Small intestine (tissue), 16 donors: ENCODE results near the gene RBM24. TPM values are rescaled to one million over a fixed set of nuclear protein-coding genes. Genes with fewer than 3 reads are reported as not detected.

Experiments
- DNase-seq, 2 donors: peaks; one replicate each; pipeline versions ENCODE4 v3.0.0 to v3.0.0-alpha.2; 2013
- FAIRE-seq: peaks from 2 replicates; lab custom pipeline; 2012; peaks lifted over from hg19 to GRCh38; lab: Jason Lieb, UNC
- H3K27ac ChIP-seq, 3 donors: one replicate each; pipeline ENCODE4 v1.5.1; 2013; ENCODE audit warnings: low read length in 2 of 3, mild to moderate bottlenecking in 2 of 3, control low read depth in 1 of 3, inconsistent platforms in 1 of 3, low read depth in 1 of 3, moderate library complexity in 1 of 3
- H3K27me3 ChIP-seq, 3 donors: one replicate each; pipeline ENCODE4 v1.6.1; 2013; ENCODE audit warnings: low read length in 3 of 3, inconsistent platforms in 1 of 3; ENCODE audit not compliant: control insufficient read depth in 3 of 3, insufficient read depth in 3 of 3
- H3K36me3 ChIP-seq, 3 donors: one replicate each; pipeline ENCODE4 v1.6.1; 2013; ENCODE audit warnings: low read length in 3 of 3, inconsistent platforms in 1 of 3, low read depth in 1 of 3, mild to moderate bottlenecking in 1 of 3, moderate library complexity in 1 of 3; ENCODE audit not compliant: control insufficient read depth in 3 of 3, insufficient read depth in 2 of 3
- H3K4me1 ChIP-seq, 3 donors: one replicate each; pipeline ENCODE4 v1.6.1; 2013; ENCODE audit warnings: low read length in 2 of 3, inconsistent platforms in 1 of 3, low read depth in 1 of 3, mild to moderate bottlenecking in 1 of 3, moderate library complexity in 1 of 3; ENCODE audit not compliant: control insufficient read depth in 3 of 3, insufficient read depth in 2 of 3
- H3K4me3 ChIP-seq, 3 donors: one replicate each; pipeline ENCODE4 v1.5.1; 2013; ENCODE audit warnings: low read length in 3 of 3, control low read depth in 1 of 3, inconsistent platforms in 1 of 3, low read depth in 1 of 3, mild to moderate bottlenecking in 1 of 3, moderate library complexity in 1 of 3
- H3K9me3 ChIP-seq, 2 donors: one replicate each; pipeline ENCODE4 v1.6.1; 2013; ENCODE audit warnings: low read depth in 1 of 2, low read length in 1 of 2; ENCODE audit not compliant: control insufficient read depth in 2 of 2, insufficient read depth in 1 of 2
- WGBS, 3 donors: extraction: QIAGEN DNeasy Blood & Tissue Kit; methylation state at CpG; one replicate each; pipeline ENCODE4 v1.1.7; 2013; 5-methylcytosine and 5-hydroxymethylcytosine counted together
- long read RNA-seq, 10 donors: transcript quantifications; one replicate each; lab custom pipeline, GENCODE V29; 2026
- polyA plus RNA-seq, 4 donors: library from polyadenylated mRNA; stranded (reverse) in 3 of 4; unstranded in 1 of 4; fragments of 200-250 nt in 3 of 4; fragments of 120-200 nt in 1 of 4; gene quantifications; one replicate each; pipeline versions ENCODE4 v1.2.1 to v1.2.3, GENCODE V29; 2013
- donor health status: healthy with polysubstance abuse.
- donor health status: control.
- donor health status: control.
- donor health status: Bipolar disorder and iron deficiency.
- donor health status: healthy.

Gene RBM24
- 1 to 10 TPM in 2 of 4 donors, under 1 TPM in 2; 0.67 to 2.1 (median 1.2) TPM for polyA plus RNA-seq
- long read RNA-seq, donor 1 = 0 reads
- long read RNA-seq, donor 2 = 0 reads
- long read RNA-seq, donor 3 = 0 reads
- long read RNA-seq, donor 4 = 0 reads
- long read RNA-seq, donor 5, partial matches to known transcripts = 0 of 2 reads
- long read RNA-seq, donor 5, other reads (novel, unspliced or antisense) = 0 of 2 reads
- long read RNA-seq, donor 6, partial matches to known transcripts = 0 of 1 reads
- long read RNA-seq, donor 6, other reads (novel, unspliced or antisense) = 0 of 1 reads
- long read RNA-seq, donor 7, transcript RBM24-201 (3 exons, 2,394 nt) = minor isoform, 5 of 192 reads
- long read RNA-seq, donor 7, transcript RBM24-202 (4 exons, 2,703 nt) = major isoform, 62 of 192 reads
- long read RNA-seq, donor 7, transcript RBM24-208 (2 exons, 1,222 nt) = minor isoform, 20 of 192 reads
- long read RNA-seq, donor 7, transcript RBM24-207 (5 exons, 1,544 nt) = minor isoform, 52 of 192 reads
- long read RNA-seq, donor 7, partial matches to known transcripts = 27 of 192 reads
- long read RNA-seq, donor 7, other reads (novel, unspliced or antisense) = 22 of 192 reads
- long read RNA-seq, donor 8, partial matches to known transcripts = 0 of 5 reads
- long read RNA-seq, donor 8, other reads (novel, unspliced or antisense) = 0 of 5 reads
- long read RNA-seq, donor 9 = 0 reads
- long read RNA-seq, donor 10, partial matches to known transcripts = 0 of 2 reads
- long read RNA-seq, donor 10, other reads (novel, unspliced or antisense) = 0 of 2 reads

DNA sequence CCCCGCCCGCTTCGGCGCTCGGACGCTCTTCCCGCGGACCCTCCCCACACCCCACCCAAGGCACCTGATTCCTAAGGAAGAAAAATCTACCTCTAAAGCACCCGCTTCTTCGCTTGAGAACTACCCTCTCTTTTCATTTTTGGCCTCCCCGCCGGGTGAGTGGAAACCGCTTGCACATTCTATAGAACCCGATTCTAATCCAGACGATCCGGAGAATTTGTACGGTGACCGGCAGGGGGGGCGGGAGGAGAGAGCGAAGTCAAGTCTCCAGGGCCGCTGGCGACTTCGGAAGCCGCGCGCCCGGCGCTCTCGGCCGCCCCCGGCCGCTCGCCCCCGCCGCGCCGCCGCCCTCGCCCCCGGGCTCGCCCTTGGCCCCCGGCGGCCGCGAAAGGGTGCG lies at the start of gene RBM24:
Gene RBM24, plus strand, starts transcription at position 262 of the 397 bp plus-strand sequence. CDS start 221 bp downstream, outside the sequence.
- DNase-seq (peak; percentile 55 to 56), FAIRE-seq (no peak)
- H3K4me1 ChIP-seq = peaks cover 0 to 3% (median 0%) of the 10 kb centered on the region in 3 donors
- H3K36me3 ChIP-seq = no peaks in the 10 kb centered on the region
- peaks cover 0 to 46% (median 3%) of the 10 kb centered on the region in 3 donors for H3K27me3 ChIP-seq
- 1 to 3% (median 2%) methylated on average over 14 to 46 of the region's 46 CpGs for WGBS, 3 donors
- H3K4me3 ChIP-seq = peak within 1 kb of the TSS; percentile 37 to 60 (median 58)
- H3K27ac ChIP-seq = peak within 1 kb of the TSS in 1 of 3 donors; percentile 63
- H3K9me3 ChIP-seq = no peaks in the 10 kb centered on the region

DNA sequence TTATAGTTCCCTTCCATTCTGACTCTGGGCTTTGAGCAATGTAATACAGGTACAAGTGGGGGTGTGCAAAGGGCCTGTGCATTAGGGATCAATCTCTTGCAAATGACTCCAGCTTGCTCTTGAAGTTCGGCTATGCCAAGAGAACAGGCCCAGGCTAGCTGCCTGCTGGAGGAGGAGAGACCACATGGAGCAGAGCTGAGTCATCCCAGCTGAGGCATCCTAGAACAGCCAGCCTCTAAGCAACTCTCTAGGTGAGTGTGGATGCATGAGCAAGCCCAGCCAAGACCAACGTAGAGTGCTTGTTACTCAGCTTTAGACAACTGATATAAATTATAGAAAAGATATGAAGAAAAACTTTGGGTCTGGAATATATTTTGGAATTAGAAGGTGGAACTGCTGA lies 47.6 kb upstream of the RBM24 start:
- DNase-seq (no peak), FAIRE-seq (no peak)
- Histone ChIP-seq H3K27ac (no peak overlapping the region), H3K27me3 (no peaks in the 10 kb centered on the region), H3K9me3 (no peaks in the 10 kb centered on the region), H3K4me1 (no peaks in the 10 kb centered on the region), H3K36me3 (no peaks in the 10 kb centered on the region), H3K4me3 (no peak overlapping the region)
- 80 to 85% (median 81%) methylated on average over 2 of the region's 2 CpGs for WGBS, 3 donors

DNA sequence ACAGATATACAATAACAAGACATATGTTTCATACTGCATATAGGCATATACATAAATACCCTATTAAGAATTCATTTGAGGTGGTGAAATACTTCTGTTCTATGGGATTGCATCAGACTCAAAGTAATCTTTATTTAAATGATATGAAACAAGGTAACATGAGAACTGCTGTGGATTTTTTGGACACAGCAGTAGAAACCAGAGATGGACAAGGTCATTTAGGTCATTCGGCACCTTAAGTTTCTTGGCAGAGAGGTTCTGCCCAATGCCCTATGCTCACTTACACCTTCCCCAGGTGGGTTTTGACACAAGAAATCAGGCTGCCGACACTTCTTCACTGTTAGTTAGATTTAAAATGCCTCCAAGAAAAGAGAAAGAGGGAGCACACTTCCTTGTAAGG lies 43.9 kb upstream of the RBM24 start:
- no peaks in the 10 kb centered on the region for H3K4me1 ChIP-seq
- peaks cover 0 to 3% of the 10 kb centered on the region in 2 donors for H3K9me3 ChIP-seq
- 91 to 94% (median 93%) methylated on average over 2 of the region's 2 CpGs for WGBS, 3 donors
- DNase-seq (no peak), FAIRE-seq (no peak)
- no peaks in the 10 kb centered on the region for H3K36me3 ChIP-seq
- H3K27ac ChIP-seq = no peak overlapping the region
- no peak overlapping the region for H3K4me3 ChIP-seq
- no peaks in the 10 kb centered on the region for H3K27me3 ChIP-seq

DNA sequence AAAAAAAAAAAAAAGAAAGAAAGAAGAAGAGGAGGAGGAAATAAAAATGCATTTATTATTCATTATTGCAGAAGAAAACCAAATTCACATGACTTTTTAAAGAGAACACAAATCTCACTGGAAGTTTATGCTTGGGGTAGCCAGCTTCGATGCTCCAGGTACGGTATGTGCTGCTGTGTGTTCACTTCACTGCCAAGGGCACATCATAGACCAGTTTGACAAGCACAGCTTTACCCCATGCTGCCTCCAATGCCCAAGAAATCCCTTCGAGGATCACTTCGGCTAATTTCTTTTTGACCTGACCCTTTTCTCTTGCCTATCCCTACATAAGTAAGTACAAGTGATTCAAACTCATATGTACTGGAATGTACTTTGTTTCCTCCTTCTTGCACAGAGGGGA lies 41.9 kb upstream of the RBM24 start:
- no peak for FAIRE-seq
- Histone ChIP-seq H3K27me3 (no peaks in the 10 kb centered on the region), H3K27ac (no peak overlapping the region), H3K4me1 (no peaks in the 10 kb centered on the region), H3K36me3 (no peaks in the 10 kb centered on the region), H3K4me3 (no peak overlapping the region), H3K9me3 (peaks cover 0 to 3% of the 10 kb centered on the region in 2 donors)
- DNase-seq = no peak
- 91 to 98% (median 93%) methylated on average over 4 of the region's 4 CpGs for WGBS, 3 donors

DNA sequence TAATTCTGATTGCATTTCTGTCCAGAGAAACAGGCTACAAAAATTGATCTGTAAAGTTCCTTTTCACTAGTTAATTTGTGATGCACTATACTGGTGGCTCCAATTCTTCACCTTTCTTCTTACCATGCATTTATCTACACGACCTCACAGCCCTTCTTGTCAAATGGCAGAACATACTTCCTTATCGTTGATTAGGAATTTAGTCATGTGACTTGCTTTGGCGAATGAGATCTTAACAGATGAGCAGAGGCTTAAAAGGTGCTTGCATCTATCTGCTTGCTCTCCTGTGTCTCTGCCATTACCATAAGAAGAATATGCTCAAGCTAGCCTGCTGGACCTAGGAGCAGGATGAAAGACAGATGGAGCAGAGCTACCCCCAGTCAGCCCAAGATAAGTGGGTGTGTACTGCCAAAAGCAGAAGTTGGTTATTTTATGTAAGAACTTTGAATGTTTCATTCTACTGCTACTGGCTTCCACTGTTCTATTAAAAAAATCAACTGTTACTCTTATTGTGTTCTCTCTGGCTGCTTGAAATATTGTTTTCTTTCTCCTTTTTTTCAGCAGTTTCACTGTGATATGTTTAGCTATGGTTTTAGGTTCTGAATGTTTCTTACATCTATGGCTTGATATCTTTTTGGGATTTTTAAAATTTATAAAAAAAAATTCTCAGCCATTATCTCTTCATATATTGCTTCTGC lies 40.2 kb upstream of the RBM24 start:
- Histone ChIP-seq H3K27ac (no peak overlapping the region), H3K4me1 (no peaks in the 10 kb centered on the region), H3K4me3 (no peak overlapping the region), H3K36me3 (no peaks in the 10 kb centered on the region), H3K27me3 (no peaks in the 10 kb centered on the region), H3K9me3 (peaks cover 0 to 3% of the 10 kb centered on the region in 2 donors)
- 67 to 75% (median 68%) methylated on average over 3 of the region's 3 CpGs for WGBS, 3 donors
- no peak for DNase-seq
- no peak for FAIRE-seq

DNA sequence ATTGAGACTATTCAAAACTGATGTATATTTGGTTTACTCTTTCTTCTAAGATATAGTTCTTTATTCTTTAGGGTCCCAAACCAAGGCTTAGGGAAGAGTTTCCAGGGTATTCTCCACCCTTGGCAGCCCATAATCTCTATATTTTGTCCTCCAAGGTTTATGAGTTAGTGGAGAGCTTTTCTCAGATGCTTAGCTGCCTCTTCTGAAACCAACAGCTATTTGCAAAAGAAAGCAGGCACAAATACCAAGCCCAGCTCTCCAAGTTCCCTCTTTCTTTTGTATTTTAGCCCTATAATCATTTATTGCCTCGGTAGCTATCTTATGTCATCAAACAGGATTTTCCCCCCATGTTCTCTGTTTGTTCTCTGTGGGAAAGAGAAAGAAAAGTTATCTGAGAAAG lies 39.1 kb upstream of the RBM24 start:
- FAIRE-seq (no peak), DNase-seq (no peak)
- peaks cover 0 to 3% of the 10 kb centered on the region in 2 donors for H3K9me3 ChIP-seq
- no peaks in the 10 kb centered on the region for H3K27me3 ChIP-seq
- no peak overlapping the region for H3K4me3 ChIP-seq
- WGBS, 3 donors = 23 to 28% (median 26%) methylated on average over 1 of the region's 1 CpG
- H3K27ac ChIP-seq = no peak overlapping the region
- H3K36me3 ChIP-seq = no peaks in the 10 kb centered on the region
- H3K4me1 ChIP-seq = no peaks in the 10 kb centered on the region

DNA sequence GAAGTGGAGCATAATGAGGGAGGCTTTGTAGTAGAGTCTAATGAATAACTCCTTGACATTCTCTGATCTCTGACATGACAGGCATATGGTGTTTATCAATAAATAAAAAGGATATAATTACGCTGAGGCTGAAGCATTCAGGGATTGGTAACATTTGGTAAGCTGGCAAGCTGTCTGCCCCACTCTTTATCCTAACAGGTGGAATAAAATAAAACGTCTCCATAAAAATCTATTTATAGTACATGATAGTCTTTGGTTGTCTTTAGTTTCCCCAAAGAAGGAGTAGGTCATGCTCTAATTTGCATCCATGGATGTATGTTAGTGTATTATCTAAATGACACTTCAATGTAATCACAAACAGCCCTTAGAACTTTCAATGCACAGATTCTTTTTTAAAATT lies 30.9 kb upstream of the RBM24 start:
- H3K27me3 ChIP-seq = peaks cover 0 to 1% (median 0%) of the 10 kb centered on the region in 3 donors
- DNase-seq (no peak), FAIRE-seq (no peak)
- H3K9me3 ChIP-seq = no peaks in the 10 kb centered on the region
- WGBS, 3 donors = 53 to 68% (median 58%) methylated on average over 2 of the region's 2 CpGs
- H3K36me3 ChIP-seq = no peaks in the 10 kb centered on the region
- H3K4me1 ChIP-seq = no peaks in the 10 kb centered on the region
- H3K4me3 ChIP-seq = no peak overlapping the region
- no peak overlapping the region for H3K27ac ChIP-seq

DNA sequence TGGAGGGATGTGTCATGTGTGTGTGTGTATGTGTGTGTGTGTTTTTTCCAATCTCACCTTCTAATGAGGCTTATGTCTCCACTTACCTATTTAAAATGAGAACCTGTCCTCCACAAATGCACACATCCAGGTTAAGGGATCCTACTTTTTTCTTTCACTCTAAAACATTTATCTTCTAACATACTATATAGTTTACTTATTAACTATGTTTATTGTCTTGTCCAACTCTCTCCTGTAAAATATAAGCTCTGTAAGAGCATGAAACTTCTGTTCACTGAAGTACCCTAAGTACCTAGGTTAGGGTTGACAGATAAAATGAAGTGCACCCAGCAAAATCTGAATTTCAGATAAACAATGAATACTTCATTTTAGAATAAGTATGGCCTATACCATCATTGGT lies 29.2 kb upstream of the RBM24 start:
- Histone ChIP-seq H3K27ac (no peak overlapping the region), H3K9me3 (no peaks in the 10 kb centered on the region), H3K4me3 (no peak overlapping the region), H3K27me3 (peaks cover 0 to 1% (median 0%) of the 10 kb centered on the region in 3 donors), H3K36me3 (no peaks in the 10 kb centered on the region), H3K4me1 (no peaks in the 10 kb centered on the region)
- no peak for DNase-seq
- no peak for FAIRE-seq
